Panc1 (cell line): ENCODE data around the gene NCOA3. TPM values are rescaled to one million over a fixed set of nuclear protein-coding genes. Genes with fewer than 3 reads are reported as not detected.

Source experiments
- ATAC-seq: fragments of 200-7000 bp; cut with Tn5 transposase; 2 replicates; pipeline ENCODE4 v1.9.1; 2020; ENCODE audit warnings: mild to moderate bottlenecking, moderate library complexity
- BruUV-seq: library from RNA; stranded (reverse); fragments of 400-500 nt; replicated peaks from 2 replicates; lab custom pipeline; 2021; lab: Mats Ljungman, UMichigan
- CTCF ChIA-PET: fragments of 300-600 bp; sonication (Branson Sonifier 250); formaldehyde crosslinking; loops from one replicate; lab custom pipeline; 2022; ENCODE audit warnings: antibody characterized with exemption; lab: Charles Lee
- POLR2A ChIA-PET: fragments of 300-600 bp; sonication (Branson Sonifier 250); formaldehyde crosslinking; loops from one replicate; lab custom pipeline; 2022; ENCODE audit warnings: antibody characterized with exemption; lab: Charles Lee
- DNase-seq: peaks from one replicate; pipeline ENCODE4 v3.0.0-alpha.2; 2010; ENCODE audit warnings: low read depth, low spot score
- H3K27ac ChIP-seq: 2 replicates; pipeline ENCODE4 v1.5.1; 2011; ENCODE audit warnings: mild to moderate bottlenecking, low read length, inconsistent platforms
- H3K27me3 ChIP-seq: fragments of 200-500 bp; sonication (Bioruptor generic); 2 replicates; pipeline ENCODE4 v1.6.0; 2014; ENCODE audit warnings: low read length, inconsistent platforms; ENCODE audit not compliant: control insufficient read depth, insufficient read depth
- H3K36me3 ChIP-seq: fragments of 200-500 bp; sonication (Bioruptor generic); 2 replicates; pipeline ENCODE4 v1.5.1; 2014; ENCODE audit warnings: inconsistent platforms, mild to moderate bottlenecking, low read length, moderate library complexity; ENCODE audit not compliant: control insufficient read depth, insufficient read depth
- H3K4me1 ChIP-seq: 2 replicates; pipeline ENCODE4 v1.5.1; 2011; ENCODE audit warnings: inconsistent platforms, mild to moderate bottlenecking, low read length, moderate library complexity; ENCODE audit not compliant: control insufficient read depth, insufficient read depth
- H3K4me3 ChIP-seq, 2 experiments: 2 replicates each; pipeline ENCODE4 v1.5.1; 2011 to 2012; ENCODE audit warnings: low read depth in 2 of 2, low read length in 2 of 2, mild to moderate bottlenecking in 2 of 2, inconsistent platforms in 1 of 2, moderate library complexity in 1 of 2
- H3K9me3 ChIP-seq: fragments of 200-500 bp; sonication (Bioruptor generic); 2 replicates; pipeline ENCODE4 v1.5.1; 2014; ENCODE audit warnings: low read depth, mild to moderate bottlenecking, inconsistent platforms, low read length, moderate library complexity; ENCODE audit not compliant: control insufficient read depth, insufficient read depth
- CTCF ChIP-seq: fragments of 450-650 bp; IDR thresholded peaks from 2 replicates; pipeline ENCODE4 v1.5.1; 2017; ENCODE audit warnings: mild to moderate bottlenecking
- POLR2AphosphoS5 ChIP-seq: IDR thresholded peaks from 2 replicates; pipeline ENCODE4 v1.6.1; 2012; ENCODE audit warnings: mild to moderate bottlenecking, low read depth, low read length, moderate library complexity
- REST ChIP-seq, 2 experiments: IDR thresholded peaks; 2 replicates each; pipeline ENCODE4 v1.6.1; 2011 to 2012; ENCODE audit warnings: low read depth in 2 of 2, control low read depth in 1 of 2, low read length in 1 of 2, mild to moderate bottlenecking in 1 of 2, moderate library complexity in 1 of 2; ENCODE audit not compliant: insufficient read depth in 1 of 2
- SIN3A ChIP-seq: IDR thresholded peaks from 2 replicates; pipeline ENCODE4 v1.6.1; 2012; ENCODE audit warnings: low read depth, mild to moderate bottlenecking, low read length, moderate library complexity, borderline replicate concordance; ENCODE audit not compliant: insufficient read depth
- TCF7L2 ChIP-seq: IDR thresholded peaks from 2 replicates; pipeline ENCODE4 v1.6.1; 2011; ENCODE audit warnings: mild to moderate bottlenecking, low read depth, low read length, inconsistent platforms
- in situ Hi-C: cut with HindIII; loops from 2 replicates; pipeline ENCODE4 v1.10.0; 2016; ENCODE audit warnings: low sequenced_read_pairs, low pct_unique_long_range_greater_than_20kb
- intact Hi-C: fragments of 100-400 bp; cut with micrococcal nuclease; formaldehyde crosslinking; loops from one replicate; pipeline ENCODE4 v1.10.0; 2022; ENCODE audit not compliant: unreplicated experiment
- total RNA-seq: library from RNA; stranded (reverse); gene quantifications from one replicate; pipeline ENCODE4 v1.2.1, GENCODE V29; 2021; ENCODE audit not compliant: unreplicated experiment

NCOA3 gene
- total RNA-seq, 1 experiment from 2014 or later: 47.7 TPM

GRCh38 chr20:47648943-47649342 is 147.3 kb downstream of the NCOA3 start:
- in situ Hi-C loops (no loop called here), intact Hi-C loops (no loop called here)
- Histone ChIP-seq H3K36me3 (peaks cover 9% of the 10 kb centered on the region; the same call in 1 of the 2 replicates), H3K9me3 (no peaks in the 10 kb centered on the region), H3K27ac (no peak overlapping the region), H3K4me3 (no peak overlapping the region), H3K27me3 (no peaks in the 10 kb centered on the region), H3K4me1 (no peaks in the 10 kb centered on the region)
- no TSS peak for BruUV-seq
- DNase-seq: no peak
- CTCF ChIA-PET: no interaction called here
- POLR2A ChIA-PET: no interaction called here
- no peak for ATAC-seq
- TF ChIP-seq CTCF (no peak), POLR2AphosphoS5 (no peak), REST (IDR thresholded peaks at IDR 0.05; ENCODE audit: insufficient read depth in 1 of 2, low read depth in 2 of 2, low read length in 1 of 2) (no peak), TCF7L2 (no peak), SIN3A (no peak)

GRCh38 chr20:47652301-47652700 is 150.6 kb downstream of the NCOA3 start:
- CTCF ChIA-PET: no interaction called here
- no peak overlapping the region for H3K27ac ChIP-seq
- intact Hi-C loops (no loop called here), in situ Hi-C loops (no loop called here)
- no peak for DNase-seq
- BruUV-seq: no TSS peak
- no peak overlapping the region for H3K4me3 ChIP-seq
- no peak for ATAC-seq
- POLR2A ChIA-PET: no interaction called here
- no peaks in the 10 kb centered on the region for H3K4me1 ChIP-seq
- peaks cover 14% of the 10 kb centered on the region for H3K36me3 ChIP-seq
- no peaks in the 10 kb centered on the region for H3K9me3 ChIP-seq
- TF ChIP-seq CTCF: no peak
- TF ChIP-seq POLR2AphosphoS5: no peak
- TF ChIP-seq TCF7L2: no peak
- no peak for TF ChIP-seq SIN3A
- TF ChIP-seq REST (IDR thresholded peaks at IDR 0.05; ENCODE audit: insufficient read depth in 1 of 2, low read depth in 2 of 2, low read length in 1 of 2): no peak
- no peaks in the 10 kb centered on the region for H3K27me3 ChIP-seq
